ENCODE results near the gene USP10.

USP10 gene

GRCh38 chr16:84753412-84754326, 53.9 kb downstream of the USP10 start:
- TF ChIP-seq GATA3 (IDR thresholded peaks at IDR 0.05; ENCODE audit: low read depth, low read length), result no peak
- no peak for TF ChIP-seq GATA2 (IDR thresholded peaks at IDR 0.05; ENCODE audit: low read depth, low read length)

- no peak for TF ChIP-seq GATA3 (IDR thresholded peaks at IDR 0.05; ENCODE audit: low read depth, low read length)
- no peak for TF ChIP-seq GATA2 (IDR thresholded peaks at IDR 0.05; ENCODE audit: low read depth, low read length)
These were observed 54.6 kb downstream of the USP10 start for GRCh38 chr16:84754353-84754856.

GRCh38 chr16:84754956-84755672, 55.3 kb downstream of the USP10 start:
- TF ChIP-seq GATA2 (IDR thresholded peaks at IDR 0.05; ENCODE audit: low read depth, low read length), result no peak

GRCh38 chr16:84756830-84757229, 57.0 kb downstream of the USP10 start:
- TF ChIP-seq GATA3 (IDR thresholded peaks at IDR 0.05; ENCODE audit: low read depth, low read length) (no peak), GATA2 (IDR thresholded peaks at IDR 0.05; ENCODE audit: low read depth, low read length) (no peak)

- TF ChIP-seq GATA3 (IDR thresholded peaks at IDR 0.05; ENCODE audit: low read depth, low read length), result no peak
- TF ChIP-seq GATA2 (IDR thresholded peaks at IDR 0.05; ENCODE audit: low read depth, low read length), result no peak
These were observed 58.8 kb downstream of the USP10 start for GRCh38 chr16:84758627-84759026.

- TF ChIP-seq GATA2 (IDR thresholded peaks at IDR 0.05; ENCODE audit: low read depth, low read length), result no peak
- no peak for TF ChIP-seq GATA3 (IDR thresholded peaks at IDR 0.05; ENCODE audit: low read depth, low read length)
These were observed 59.3 kb downstream of the USP10 start for GRCh38 chr16:84759061-84759460.

GRCh38 chr16:84759906-84760305, 60.1 kb downstream of the USP10 start:
- no peak for TF ChIP-seq GATA3 (IDR thresholded peaks at IDR 0.05; ENCODE audit: low read depth, low read length)
- no peak for TF ChIP-seq GATA2 (IDR thresholded peaks at IDR 0.05; ENCODE audit: low read depth, low read length)

GRCh38 chr16:84761448-84762368, 61.9 kb downstream of the USP10 start:
- TF ChIP-seq GATA2 (IDR thresholded peaks at IDR 0.05; ENCODE audit: low read depth, low read length) (no peak), GATA3 (IDR thresholded peaks at IDR 0.05; ENCODE audit: low read depth, low read length) (no peak)

GRCh38 chr16:84763164-84763563, 63.4 kb downstream of the USP10 start:
- TF ChIP-seq GATA2 (IDR thresholded peaks at IDR 0.05; ENCODE audit: low read depth, low read length) (no peak), GATA3 (IDR thresholded peaks at IDR 0.05; ENCODE audit: low read depth, low read length) (no peak)

GRCh38 chr16:84763629-84764028, 63.8 kb downstream of the USP10 start:
- TF ChIP-seq GATA3 (IDR thresholded peaks at IDR 0.05; ENCODE audit: low read depth, low read length), result no peak
- no peak for TF ChIP-seq GATA2 (IDR thresholded peaks at IDR 0.05; ENCODE audit: low read depth, low read length)

GRCh38 chr16:84764970-84765369, 65.2 kb downstream of the USP10 start:
- TF ChIP-seq GATA2 (IDR thresholded peaks at IDR 0.05; ENCODE audit: low read depth, low read length) (no peak), GATA3 (IDR thresholded peaks at IDR 0.05; ENCODE audit: low read depth, low read length) (no peak)

- TF ChIP-seq GATA3 (IDR thresholded peaks at IDR 0.05; ENCODE audit: low read depth, low read length) (no peak), GATA2 (IDR thresholded peaks at IDR 0.05; ENCODE audit: low read depth, low read length) (no peak)
These were observed 66.1 kb downstream of the USP10 start for GRCh38 chr16:84765616-84766580.
